Stimulated activated naive CD4-positive, alpha-beta T cell (primary cell): Measurements from ENCODE around the gene FLYWCH2.

Experiments used
- DNase-seq, 6 experiments: peaks; one replicate each; lab custom pipeline; 2025; lab: John Stamatoyannopoulos, UW

Gene FLYWCH2, protein sequence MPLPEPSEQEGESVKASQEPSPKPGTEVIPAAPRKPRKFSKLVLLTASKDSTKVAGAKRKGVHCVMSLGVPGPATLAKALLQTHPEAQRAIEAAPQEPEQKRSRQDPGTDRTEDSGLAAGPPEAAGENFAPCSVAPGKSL

GRCh38 chr16:2882650-2883457 is at the start of gene FLYWCH2:
Gene FLYWCH2 (plus strand): TSS chr16:2883215. CDS start chr16:2896450, 13,235 bp downstream.
- DNase-seq, result peak; percentile 98 to 100 (median 100)

GRCh38 chr16:2833776-2834175 is 49.2 kb upstream of the FLYWCH2 start:
- no peak for DNase-seq

DNA sequence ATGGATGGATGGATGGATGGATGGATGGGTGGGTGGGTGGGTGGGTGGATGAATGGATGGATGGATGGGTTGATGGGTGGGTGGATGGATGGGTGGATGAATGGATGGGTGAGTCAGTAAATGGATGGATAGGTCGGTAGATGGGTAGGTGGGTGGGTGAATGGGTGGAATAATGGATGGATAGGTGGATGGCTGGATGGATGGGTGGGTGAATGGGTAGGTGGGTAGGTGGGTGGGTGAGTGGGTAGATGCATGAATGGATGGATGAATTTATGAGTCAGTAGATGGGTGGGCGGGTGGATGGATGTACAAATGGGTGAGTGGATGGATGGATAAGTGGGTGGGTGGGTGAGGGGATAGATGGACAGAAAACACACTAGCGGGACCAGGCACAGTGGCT is 48.0 kb upstream of the FLYWCH2 start:
- no peak for DNase-seq

GRCh38 chr16:2835638-2836493 is 47.1 kb upstream of the FLYWCH2 start:
- DNase-seq, result no peak

- DNase-seq, result no peak
Measured at GRCh38 chr16:2836646-2837508, 46.1 kb upstream of the FLYWCH2 start.

- DNase-seq, result peak in 5 of 6 experiments; percentile 31 to 48 (median 34)
Measured at GRCh38 chr16:2838928-2839327, 44.1 kb upstream of the FLYWCH2 start.

- DNase-seq, result no peak
Measured at GRCh38 chr16:2839650-2840450, 43.2 kb upstream of the FLYWCH2 start.

DNA sequence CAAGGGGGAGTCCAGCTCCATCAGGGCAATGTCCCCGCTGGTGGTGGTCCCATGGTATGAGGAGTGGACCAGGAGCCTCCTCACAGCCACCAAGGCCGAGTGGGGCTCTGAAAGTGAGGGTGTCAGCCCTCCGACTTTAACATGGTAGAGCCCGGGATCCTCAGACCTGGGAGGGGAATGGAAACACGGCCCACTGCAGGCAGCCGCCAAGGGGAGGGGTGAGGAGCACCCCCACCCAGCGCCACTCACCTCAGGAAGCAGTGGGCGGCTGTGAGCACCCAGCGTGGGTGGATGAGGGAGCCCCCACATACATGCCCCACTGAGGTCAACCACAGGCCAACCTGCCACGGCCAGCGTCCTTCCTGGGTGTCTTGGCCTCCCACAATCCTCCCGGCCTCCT is 42.1 kb upstream of the FLYWCH2 start:
- DNase-seq, result no peak

- DNase-seq, result no peak
Measured at GRCh38 chr16:2841606-2842339, 41.2 kb upstream of the FLYWCH2 start.

GRCh38 chr16:2842340-2843000 is 40.5 kb upstream of the FLYWCH2 start:
- DNase-seq, result peak; percentile 16 to 62 (median 38)

DNA sequence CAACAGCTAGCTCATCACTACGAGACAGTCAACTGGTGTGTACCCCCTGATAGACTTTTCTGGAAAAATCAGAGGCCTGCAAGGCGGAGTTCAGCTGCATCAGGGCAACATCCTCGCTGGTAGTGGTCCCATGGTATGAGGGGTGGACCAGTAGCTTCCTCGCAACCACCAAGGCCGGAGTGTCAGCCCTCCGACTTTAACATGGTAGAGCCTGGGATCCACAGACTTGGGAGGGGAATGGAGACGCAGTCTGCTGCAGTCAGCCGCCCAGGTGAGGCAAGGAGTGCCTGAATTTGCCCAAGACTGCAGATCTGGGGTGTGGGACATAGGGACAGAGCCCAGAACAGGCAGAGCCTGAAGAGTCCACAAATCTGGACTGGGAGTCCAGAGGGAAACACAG is 39.5 kb upstream of the FLYWCH2 start:
- no peak for DNase-seq

- DNase-seq, result no peak
Measured at GRCh38 chr16:2845116-2845515, 37.9 kb upstream of the FLYWCH2 start.

GRCh38 chr16:2846511-2847310 is 36.3 kb upstream of the FLYWCH2 start:
- DNase-seq, result no peak

GRCh38 chr16:2848933-2849725 is 33.9 kb upstream of the FLYWCH2 start:
- DNase-seq, result no peak

DNA sequence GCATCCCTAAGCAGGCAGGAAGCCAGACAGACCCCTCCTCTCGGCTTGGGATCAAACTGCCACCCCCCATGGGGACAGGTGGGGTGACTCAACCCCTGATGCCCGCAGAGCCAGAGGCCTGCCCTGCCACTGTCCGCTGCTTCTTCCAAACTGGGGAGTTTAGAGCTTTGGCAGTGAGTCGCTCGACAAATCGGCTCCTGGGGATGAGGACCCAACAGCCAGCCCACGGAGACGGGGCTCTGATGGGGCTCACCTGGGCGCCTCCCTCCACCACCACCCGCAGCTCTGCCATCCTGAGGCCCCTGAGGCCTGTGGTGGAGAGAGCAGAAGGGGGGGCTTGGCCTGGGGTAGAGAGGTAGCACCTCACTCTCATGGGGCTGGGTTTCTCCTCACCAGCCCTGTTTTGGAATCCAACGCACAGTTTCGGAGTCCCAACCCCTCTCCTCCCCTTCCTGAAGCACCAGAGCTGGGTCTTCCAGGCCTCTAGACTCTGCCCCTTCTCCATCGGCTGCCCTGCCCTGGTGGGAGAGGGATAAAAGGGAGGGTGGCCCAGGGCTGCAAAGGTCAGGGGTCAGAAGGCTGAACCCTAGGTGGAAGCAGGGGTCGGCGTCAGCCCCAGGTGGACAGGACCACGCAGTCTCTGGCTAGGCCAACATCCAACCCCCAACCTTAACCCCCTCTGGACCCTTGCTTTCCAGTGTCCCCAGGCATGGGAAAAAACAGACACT is 30.8 kb upstream of the FLYWCH2 start:
- DNase-seq, result no peak

- DNase-seq, result peak in 1 of 6 experiments; percentile 17
Measured at GRCh38 chr16:2852731-2853507, 30.1 kb upstream of the FLYWCH2 start.
